Measurements from ENCODE around the gene PPP1R1C.

DNA sequence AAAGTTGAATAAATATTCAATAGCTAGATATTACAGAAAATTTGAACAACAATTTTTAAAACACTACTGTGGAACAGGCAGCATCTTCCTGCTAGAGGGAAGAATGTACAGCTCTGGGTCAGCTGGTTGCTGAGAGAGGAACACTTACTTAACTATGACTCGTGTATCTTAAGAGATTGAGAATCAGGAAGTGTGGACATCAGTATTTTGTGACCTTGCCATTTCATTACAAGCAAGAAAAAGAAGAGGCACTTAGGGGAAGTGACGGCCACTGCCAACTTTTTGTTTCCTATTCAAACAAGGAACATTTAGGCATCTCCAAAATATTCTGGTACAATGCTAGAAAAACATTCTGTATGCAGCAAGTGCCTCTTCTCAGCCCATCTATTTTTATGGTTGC lies 48.2 kb upstream of the PPP1R1C start:
- TF ChIP-seq CTCF (IDR thresholded peaks at IDR 0.05; ENCODE audit: insufficient read depth, low read depth, low read length): no peak
- TF ChIP-seq EZH2 (IDR thresholded peaks at IDR 0.05; ENCODE audit: insufficient read depth, low read length): no peak
